ENCODE measurements around the gene RALGPS1.

GRCh38 chr9:127099664-127100063, 185.1 kb downstream of the RALGPS1 start:
- TF ChIP-seq ZNF30 (CRISPR knock-in tag; IDR thresholded peaks at IDR 0.05) (no peak), EZH2 (conservative IDR thresholded peaks at IDR 0.05; ENCODE audit: low read depth, low read length) (no peak), PATZ1 (CRISPR knock-in tag; IDR thresholded peaks at IDR 0.05) (no peak), CTCF (CRISPR knock-in tag; IDR thresholded peaks at IDR 0.05) (no peak), ZNF558 (CRISPR knock-in tag; IDR thresholded peaks at IDR 0.05; ENCODE audit: borderline replicate concordance) (no peak), ZBTB1 (CRISPR knock-in tag; IDR thresholded peaks at IDR 0.05; ENCODE audit: borderline replicate concordance) (no peak), FOSL2 (CRISPR knock-in tag; IDR thresholded peaks at IDR 0.05) (no peak), RAD21 (CRISPR knock-in tag; IDR thresholded peaks at IDR 0.05) (no peak), NPAS2 (CRISPR knock-in tag; IDR thresholded peaks at IDR 0.05; ENCODE audit: borderline replicate concordance) (no peak)

Measured in HepG2 (cell line).